ENCODE results near the gene PSME2.

GRCh38 chr14:24145219-24145618 is 1.2 kb downstream of the PSME2 start:
- TF ChIP-seq, protein P1, sequence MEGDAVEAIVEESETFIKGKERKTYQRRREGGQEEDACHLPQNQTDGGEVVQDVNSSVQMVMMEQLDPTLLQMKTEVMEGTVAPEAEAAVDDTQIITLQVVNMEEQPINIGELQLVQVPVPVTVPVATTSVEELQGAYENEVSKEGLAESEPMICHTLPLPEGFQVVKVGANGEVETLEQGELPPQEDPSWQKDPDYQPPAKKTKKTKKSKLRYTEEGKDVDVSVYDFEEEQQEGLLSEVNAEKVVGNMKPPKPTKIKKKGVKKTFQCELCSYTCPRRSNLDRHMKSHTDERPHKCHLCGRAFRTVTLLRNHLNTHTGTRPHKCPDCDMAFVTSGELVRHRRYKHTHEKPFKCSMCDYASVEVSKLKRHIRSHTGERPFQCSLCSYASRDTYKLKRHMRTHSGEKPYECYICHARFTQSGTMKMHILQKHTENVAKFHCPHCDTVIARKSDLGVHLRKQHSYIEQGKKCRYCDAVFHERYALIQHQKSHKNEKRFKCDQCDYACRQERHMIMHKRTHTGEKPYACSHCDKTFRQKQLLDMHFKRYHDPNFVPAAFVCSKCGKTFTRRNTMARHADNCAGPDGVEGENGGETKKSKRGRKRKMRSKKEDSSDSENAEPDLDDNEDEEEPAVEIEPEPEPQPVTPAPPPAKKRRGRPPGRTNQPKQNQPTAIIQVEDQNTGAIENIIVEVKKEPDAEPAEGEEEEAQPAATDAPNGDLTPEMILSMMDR (IDR thresholded peaks at IDR 0.05): no peak
- no peak for TF ChIP-seq POLR2A (IDR thresholded peaks at IDR 0.05)

Measured in heart left ventricle (tissue), 13 donors.